ENCODE results near the gene DHFR. TPM values are rescaled to one million over a fixed set of nuclear protein-coding genes. Genes with fewer than 3 reads are reported as not detected.
"Not testable (repeated sequence)": the region's sequence is repeated elsewhere in the genome, so short reads cannot be mapped to it uniquely, and the experiment has no call there.

Gene DHFR
- total RNA-seq, 3 donors from 2014 or later, result 15.3 to 35.9 (median 18.6) TPM

- Histone ChIP-seq H3K9me3 (no peaks in the 10 kb centered on the region), H3K4me1 (ENCODE audit: low read depth) (no peaks in the 10 kb centered on the region), H3K36me3 (ENCODE audit: low read depth) (no peaks in the 10 kb centered on the region), H3K4me3 (no peak overlapping the region)
- ATAC-seq (no peak), DNase-seq (no peak)
- intact Hi-C loops (cut with DNase I, micrococcal nuclease), result no loop called here
- no peak for TF ChIP-seq CTCF (IDR thresholded peaks at IDR 0.05)
Observed at GRCh38 chr5:80588858-80589540, 65.8 kb downstream of the DHFR start.

DNA sequence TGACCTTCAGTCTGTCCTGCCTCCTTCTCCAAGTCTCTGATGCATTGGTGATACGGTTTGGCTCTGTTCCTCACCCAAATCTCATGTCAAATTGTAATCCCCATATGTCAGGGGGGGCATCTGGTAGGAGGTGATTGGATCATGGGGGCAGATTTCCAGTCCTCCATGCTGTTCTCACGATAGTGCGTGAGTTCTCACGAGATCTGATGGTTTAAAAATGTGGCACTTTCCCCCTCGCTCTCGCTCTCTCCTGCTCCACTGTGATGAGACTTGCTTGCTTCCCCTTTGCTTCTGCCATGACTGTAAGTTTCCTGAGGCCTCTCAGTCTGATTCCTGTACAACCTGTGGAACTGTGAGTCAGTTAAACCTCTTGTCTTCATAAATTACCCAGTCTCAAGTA, 70.0 kb downstream of the DHFR start:
- no peaks in the 10 kb centered on the region for H3K4me1 ChIP-seq (ENCODE audit: low read depth)
- H3K9me3 ChIP-seq, result no peaks in the 10 kb centered on the region
- H3K4me3 ChIP-seq, result no peak overlapping the region
- ATAC-seq, result no peak
- DNase-seq, result no peak
- H3K36me3 ChIP-seq (ENCODE audit: low read depth), result no peaks in the 10 kb centered on the region
- intact Hi-C loops (cut with DNase I, micrococcal nuclease), result no loop called here
- TF ChIP-seq CTCF (IDR thresholded peaks at IDR 0.05), result no peak

GRCh38 chr5:80580291-80580690, 74.5 kb downstream of the DHFR start:
- ATAC-seq, result not testable (repeated sequence)

DNA sequence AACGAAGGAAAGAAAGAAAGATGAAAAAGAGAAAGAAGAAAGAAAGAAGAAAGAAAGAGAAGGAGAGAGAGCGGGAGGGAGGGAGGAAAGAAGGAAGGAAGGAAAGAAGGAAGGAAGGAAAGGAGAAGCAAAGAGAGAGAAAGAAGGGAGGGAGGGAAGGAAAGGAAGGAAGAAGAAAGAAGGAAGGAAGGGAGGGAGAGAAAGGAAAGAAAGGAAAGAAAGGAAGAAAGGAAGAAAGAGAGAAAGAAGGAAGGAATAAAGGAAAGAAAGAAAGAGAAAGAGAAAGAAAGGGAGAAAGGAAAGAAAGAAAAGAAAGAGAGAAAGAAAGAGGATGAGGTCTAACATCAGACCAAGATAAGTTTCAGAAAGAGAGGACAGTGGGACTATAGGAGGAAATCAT, 75.7 kb downstream of the DHFR start:
- Histone ChIP-seq H3K4me1 (ENCODE audit: low read depth) (no peaks in the 10 kb centered on the region), H3K4me3 (no peak overlapping the region), H3K36me3 (ENCODE audit: low read depth) (no peaks in the 10 kb centered on the region), H3K9me3 (no peaks in the 10 kb centered on the region)
- ATAC-seq (no peak), DNase-seq (no peak)
- intact Hi-C loops (cut with DNase I, micrococcal nuclease), result no loop called here
- TF ChIP-seq CTCF (IDR thresholded peaks at IDR 0.05), result no peak

More at GRCh38 chr5:80580291-80580690, 74.5 kb downstream of the DHFR start:
- H3K4me3 ChIP-seq; H3K36me3 ChIP-seq (ENCODE audit: low read depth); DNase-seq; H3K9me3 ChIP-seq; H3K4me1 ChIP-seq (ENCODE audit: low read depth); intact Hi-C loops (cut with DNase I, micrococcal nuclease): not testable (repeated sequence)

DNA sequence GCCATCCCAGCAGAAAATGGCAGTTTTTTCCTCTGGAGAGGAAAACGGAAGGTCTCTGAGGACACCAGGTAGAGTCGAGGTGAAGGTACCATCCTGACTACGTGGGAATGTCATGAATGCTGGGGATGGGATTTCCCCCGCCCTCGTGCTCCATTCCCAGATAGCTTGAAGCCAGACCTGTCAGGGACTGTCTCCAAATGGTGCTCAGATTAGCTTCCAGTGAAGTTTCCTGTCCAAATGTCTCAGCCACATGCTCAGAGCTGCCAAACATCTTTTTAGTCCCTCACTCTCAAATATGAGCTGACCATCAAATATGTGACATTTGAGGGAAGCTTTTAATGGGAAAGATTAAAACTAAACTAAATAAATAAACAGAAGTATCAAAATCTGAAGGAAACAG, 77.1 kb downstream of the DHFR start:
- ATAC-seq, result no peak
- no peak for TF ChIP-seq CTCF (IDR thresholded peaks at IDR 0.05)
- Histone ChIP-seq H3K9me3 (no peaks in the 10 kb centered on the region), H3K36me3 (ENCODE audit: low read depth) (no peaks in the 10 kb centered on the region), H3K4me3 (no peak overlapping the region), H3K4me1 (ENCODE audit: low read depth) (no peaks in the 10 kb centered on the region)
- intact Hi-C loops (cut with DNase I, micrococcal nuclease), result no loop called here
- DNase-seq, result no peak

- no peaks in the 10 kb centered on the region for H3K9me3 ChIP-seq
- ATAC-seq (no peak), DNase-seq (no peak)
- no peaks in the 10 kb centered on the region for H3K36me3 ChIP-seq (ENCODE audit: low read depth)
- no peak overlapping the region for H3K4me3 ChIP-seq
- no peak for TF ChIP-seq CTCF (IDR thresholded peaks at IDR 0.05)
- no peaks in the 10 kb centered on the region for H3K4me1 ChIP-seq (ENCODE audit: low read depth)
- intact Hi-C loops (cut with DNase I, micrococcal nuclease), result no loop called here
Observed at GRCh38 chr5:80576383-80576782, 78.4 kb downstream of the DHFR start.

Other genes with a start within 250 kb of the DHFR start
- gene ZFYVE16, start 246.9 kb downstream of the DHFR start, total RNA-seq, result 10 to 100 TPM; 32.4 to 56.9 (median 52.2) TPM
- 1 to 10 TPM; 1.2 to 3.2 (median 1.5) TPM for gene FAM151B, start 166.9 kb downstream of the DHFR start, total RNA-seq
- gene ANKRD34B, start 84.7 kb downstream of the DHFR start, total RNA-seq, result not detected
- 10 to 100 TPM; 16.8 to 20.0 (median 17.1) TPM for gene MSH3, start 331 bp downstream of the DHFR start, total RNA-seq

Measured in mucosa of descending colon (tissue), 3 donors.